Fibroblast of the aortic adventitia (primary cell): ENCODE measurements around the gene KDSR. TPM values are rescaled to one million over a fixed set of nuclear protein-coding genes. Genes with fewer than 3 reads are reported as not detected.

Source experiments
- DNase-seq: peaks from one replicate; pipeline ENCODE4 v3.0.0-alpha.2; 2010; ENCODE audit warnings: low read depth
- H3K4me3 ChIP-seq: 2 replicates; pipeline ENCODE4 v1.5.1; 2011; ENCODE audit warnings: low read depth, mild to moderate bottlenecking, control low read depth, low read length, moderate library complexity
- CTCF ChIP-seq: IDR thresholded peaks from 2 replicates; pipeline ENCODE4 v1.5.1; 2011; ENCODE audit warnings: mild to moderate bottlenecking, low read length, control low read depth, inconsistent platforms; ENCODE audit not compliant: insufficient read depth
- total RNA-seq: library from RNA; depleted of rRNA; stranded (reverse); fragments of >200 nt; gene quantifications from 2 replicates; pipeline ENCODE4 v1.2.3, GENCODE V29; 2012; ENCODE audit warnings: low replicate concordance

KDSR gene
- total RNA-seq, 1 donor = 55.0 TPM

- no peak overlapping the region for H3K4me3 ChIP-seq
- TF ChIP-seq CTCF = no peak
- DNase-seq = no peak
Observed at GRCh38 chr18:63350230-63350629, 16.8 kb downstream of the KDSR start.

- no peak for DNase-seq
- no peak overlapping the region for H3K4me3 ChIP-seq
- no peak for TF ChIP-seq CTCF
Observed at GRCh38 chr18:63348508-63349136, 18.4 kb downstream of the KDSR start.

- DNase-seq = no peak
- TF ChIP-seq CTCF = no peak
- no peak overlapping the region for H3K4me3 ChIP-seq
Observed at GRCh38 chr18:63346480-63347183, 20.4 kb downstream of the KDSR start.

GRCh38 chr18:63346031-63346430 lies 21.0 kb downstream of the KDSR start:
- H3K4me3 ChIP-seq = no peak overlapping the region
- TF ChIP-seq CTCF = no peak
- no peak for DNase-seq

- no peak overlapping the region for H3K4me3 ChIP-seq
- TF ChIP-seq CTCF = no peak
- DNase-seq = no peak
Observed at GRCh38 chr18:63344918-63345317, 22.1 kb downstream of the KDSR start.

- TF ChIP-seq CTCF = no peak
- no peak for DNase-seq
- no peak overlapping the region for H3K4me3 ChIP-seq
Observed at GRCh38 chr18:63344263-63344662, 22.7 kb downstream of the KDSR start.
